ENCODE results near the gene CTSF. TPM values are rescaled to one million over a fixed set of nuclear protein-coding genes. Genes with fewer than 3 reads are reported as not detected.
"Not testable (repeated sequence)": the region's sequence is repeated elsewhere in the genome, so short reads cannot be mapped to it uniquely, and the experiment has no call there.

Gene CTSF
- total and polyA plus RNA-seq, 4 donors, result 6.6 to 39.6 (median 7.9) TPM

GRCh38 chr11:66586136-66586535, 17.7 kb upstream of the CTSF start:
- Histone ChIP-seq H3K27ac (ENCODE audit: low read depth in 1 of 2, low read length in 1 of 2) (no peak overlapping the region), H3K4me1 (ENCODE audit: control insufficient read depth in 5 of 5, insufficient read depth in 5 of 5, low read length in 5 of 5) (no peaks in the 10 kb centered on the region), H3K4me3 (no peak overlapping the region), H3K27me3 (ENCODE audit: control insufficient read depth in 3 of 3, insufficient read depth in 3 of 3, low read length in 2 of 3) (no peaks in the 10 kb centered on the region), H3K9ac (ENCODE audit: insufficient read depth in 1 of 2, low read length in 2 of 2) (no peak overlapping the region), H3K36me3 (ENCODE audit: control insufficient read depth in 4 of 4, insufficient read depth in 4 of 4, low read length in 4 of 4) (no peaks in the 10 kb centered on the region), H3K9me3 (ENCODE audit: control insufficient read depth in 4 of 4, insufficient read depth in 3 of 4, low read length in 3 of 4) (no peaks in the 10 kb centered on the region)
- no peak for TF ChIP-seq CTCF (IDR thresholded peaks at IDR 0.05; ENCODE audit: control extremely low read depth, extremely low read depth)
- DNase-seq (no peak), ATAC-seq (ENCODE audit: insufficient read depth, low FRiP score) (no peak)
- 51 to 63% methylated on average over 2 of the region's 2 CpGs for WGBS, 2 donors

- not testable (repeated sequence) for H3K4me1 ChIP-seq (ENCODE audit: control insufficient read depth in 5 of 5, insufficient read depth in 5 of 5, low read length in 5 of 5); H3K9me3 ChIP-seq (ENCODE audit: control insufficient read depth in 4 of 4, insufficient read depth in 3 of 4, low read length in 3 of 4); H3K27me3 ChIP-seq (ENCODE audit: control insufficient read depth in 3 of 3, insufficient read depth in 3 of 3, low read length in 2 of 3); H3K4me3 ChIP-seq; H3K27ac ChIP-seq (ENCODE audit: low read depth in 1 of 2, low read length in 1 of 2); H3K36me3 ChIP-seq (ENCODE audit: control insufficient read depth in 4 of 4, insufficient read depth in 4 of 4, low read length in 4 of 4); DNase-seq; H3K9ac ChIP-seq (ENCODE audit: insufficient read depth in 1 of 2, low read length in 2 of 2); ATAC-seq (ENCODE audit: insufficient read depth, low FRiP score)
- 87 to 96% methylated on average over 1 of the region's 1 CpG for WGBS, 2 donors
Measured at GRCh38 chr11:66585447-66585846, 17.0 kb upstream of the CTSF start.

GRCh38 chr11:66582565-66583147, 14.2 kb upstream of the CTSF start:
- not testable (repeated sequence) for H3K9me3 ChIP-seq (ENCODE audit: control insufficient read depth in 4 of 4, insufficient read depth in 3 of 4, low read length in 3 of 4); DNase-seq; H3K9ac ChIP-seq (ENCODE audit: insufficient read depth in 1 of 2, low read length in 2 of 2); H3K27ac ChIP-seq (ENCODE audit: low read depth in 1 of 2, low read length in 1 of 2); H3K36me3 ChIP-seq (ENCODE audit: control insufficient read depth in 4 of 4, insufficient read depth in 4 of 4, low read length in 4 of 4); H3K27me3 ChIP-seq (ENCODE audit: control insufficient read depth in 3 of 3, insufficient read depth in 3 of 3, low read length in 2 of 3); ATAC-seq (ENCODE audit: insufficient read depth, low FRiP score); H3K4me1 ChIP-seq (ENCODE audit: control insufficient read depth in 5 of 5, insufficient read depth in 5 of 5, low read length in 5 of 5); H3K4me3 ChIP-seq
- 82 to 86% methylated on average over 3 of the region's 3 CpGs for WGBS, 2 donors

GRCh38 chr11:66581261-66581660, 12.9 kb upstream of the CTSF start:
- Histone ChIP-seq H3K36me3 (ENCODE audit: control insufficient read depth in 4 of 4, insufficient read depth in 4 of 4, low read length in 4 of 4) (no peaks in the 10 kb centered on the region), H3K9me3 (ENCODE audit: control insufficient read depth in 4 of 4, insufficient read depth in 3 of 4, low read length in 3 of 4) (no peaks in the 10 kb centered on the region), H3K4me3 (no peak overlapping the region), H3K27ac (ENCODE audit: low read depth in 1 of 2, low read length in 1 of 2) (no peak overlapping the region), H3K27me3 (ENCODE audit: control insufficient read depth in 3 of 3, insufficient read depth in 3 of 3, low read length in 2 of 3) (no peaks in the 10 kb centered on the region), H3K9ac (ENCODE audit: insufficient read depth in 1 of 2, low read length in 2 of 2) (no peak overlapping the region), H3K4me1 (ENCODE audit: control insufficient read depth in 5 of 5, insufficient read depth in 5 of 5, low read length in 5 of 5) (no peaks in the 10 kb centered on the region)
- TF ChIP-seq CTCF (IDR thresholded peaks at IDR 0.05; ENCODE audit: control extremely low read depth, extremely low read depth), result no peak
- ATAC-seq (ENCODE audit: insufficient read depth, low FRiP score) (no peak), DNase-seq (no peak)
- WGBS, 2 donors, result 82 to 84% methylated on average over 3 of the region's 3 CpGs

Data from lung (tissue), 12 donors.